H1 (cell line): ENCODE measurements around the gene PPP2R2D. TPM values are rescaled to one million over a fixed set of nuclear protein-coding genes. Genes with fewer than 3 reads are reported as not detected.

Experiments used
- CTCF ChIA-PET: fragments of 300-600 bp; sonication (Branson Sonifier 250); formaldehyde crosslinking; loops from one replicate; lab custom pipeline; 2021; ENCODE audit not compliant: partially characterized antibody; lab: Charles Lee
- POLR2A ChIA-PET: fragments of 300-600 bp; sonication (Branson Sonifier 250); formaldehyde crosslinking; loops from one replicate; lab custom pipeline; 2021; ENCODE audit warnings: inconsistent platforms; ENCODE audit not compliant: partially characterized antibody; lab: Charles Lee
- DNase-seq, 2 experiments: peaks; one replicate each; pipeline versions ENCODE4 v3.0.0 to v3.0.0-alpha.2; 2010 to 2022; ENCODE audit warnings: low spot score in 2 of 2, low read depth in 1 of 2, mixed read lengths in 1 of 2
- FAIRE-seq: peaks from 2 replicates; lab custom pipeline; 2011; peaks lifted over from hg19 to GRCh38; lab: Jason Lieb, UNC
- H2AFZ ChIP-seq: 2 replicates; pipeline ENCODE4 v1.8.1; 2012; ENCODE audit warnings: low read length, inconsistent platforms
- H2AK5ac ChIP-seq: 2 replicates; pipeline ENCODE4 v1.6.1; 2013; ENCODE audit warnings: low read depth, low read length
- H2BK120ac ChIP-seq: replicated peaks from 2 replicates; pipeline ENCODE3; 2013; ENCODE audit warnings: low read depth, low read length, inconsistent platforms
- H2BK12ac ChIP-seq: 2 replicates; pipeline ENCODE4 v1.6.1; 2013; ENCODE audit warnings: low read depth, low read length
- H2BK15ac ChIP-seq: 2 replicates; pipeline ENCODE4 v1.6.1; 2013; ENCODE audit warnings: low read length
- H2BK20ac ChIP-seq: 2 replicates; pipeline ENCODE4 v1.6.1; 2013; ENCODE audit warnings: low read length
- H2BK5ac ChIP-seq: 2 replicates; pipeline ENCODE4 v1.6.1; 2013; ENCODE audit warnings: low read depth, low read length
- H3K14ac ChIP-seq: 2 replicates; pipeline ENCODE4 v1.6.1; 2013; ENCODE audit warnings: inconsistent platforms; ENCODE audit not compliant: insufficient read length
- H3K18ac ChIP-seq: 2 replicates; pipeline ENCODE4 v1.6.1; 2013; ENCODE audit warnings: low read length; ENCODE audit errors: extremely low read depth
- H3K23ac ChIP-seq: 2 replicates; pipeline ENCODE4 v1.6.1; 2013; ENCODE audit warnings: inconsistent platforms; ENCODE audit not compliant: insufficient read length
- H3K23me2 ChIP-seq: 2 replicates; pipeline ENCODE4 v1.6.1; 2013; ENCODE audit warnings: low read depth, low read length
- H3K27ac ChIP-seq: 2 replicates; pipeline ENCODE4 v1.6.1; 2011; ENCODE audit warnings: low read depth, low read length, inconsistent platforms
- H3K27me3 ChIP-seq, 4 experiments: replicated peaks in 1 of 4; 1 replicate in 1 of 4; 2 replicates in 3 of 4; pipeline versions ENCODE4 v1.6.1 to v1.8.1; 2011 to 2013; ENCODE audit warnings: low read length in 3 of 4, mild to moderate bottlenecking in 3 of 4, inconsistent platforms in 2 of 4, mixed read lengths in 2 of 4, moderate library complexity in 1 of 4; ENCODE audit not compliant: control insufficient read depth in 3 of 4, insufficient read depth in 3 of 4; ENCODE audit errors: extremely low read depth in 1 of 4
- H3K36me3 ChIP-seq, 4 experiments: 2 replicates each; pipeline versions ENCODE4 v1.6.1 to v1.8.1; 2011 to 2013; ENCODE audit warnings: mild to moderate bottlenecking in 4 of 4, low read length in 3 of 4, moderate library complexity in 2 of 4, control low read depth in 1 of 4, inconsistent platforms in 1 of 4; ENCODE audit not compliant: insufficient read depth in 4 of 4, control insufficient read depth in 2 of 4
- H3K4ac ChIP-seq: replicated peaks from 2 replicates; pipeline ENCODE3; 2013; ENCODE audit warnings: low read length, low read depth, mixed read lengths, inconsistent platforms; ENCODE audit not compliant: insufficient read length
- H3K4me1 ChIP-seq, 4 experiments: replicated peaks in 1 of 4; 1 replicate in 1 of 4; 2 replicates in 3 of 4; pipeline versions ENCODE4 v1.6.1 to v1.8.1; 2011 to 2013; ENCODE audit warnings: low read length in 3 of 4, inconsistent platforms in 2 of 4, mixed read lengths in 1 of 4; ENCODE audit not compliant: insufficient read depth in 4 of 4, control insufficient read depth in 3 of 4
- H3K4me2 ChIP-seq, 2 experiments: 2 replicates each; pipeline versions ENCODE4 v1.6.1 to v1.8.1; 2011 to 2013; ENCODE audit warnings: low read depth in 2 of 2, low read length in 2 of 2, control low read depth in 1 of 2, inconsistent platforms in 1 of 2, mild to moderate bottlenecking in 1 of 2; ENCODE audit not compliant: insufficient read depth in 1 of 2
- H3K4me3 ChIP-seq, 4 experiments: fragments of 200-600, 300-600 bp in 1 of 4; sonication (generic), shearing (Covaris generic), sonication (Bioruptor Twin) in 1 of 4; 2 replicates each; pipeline versions ENCODE4 v1.5.1 to v1.8.1; 2011 to 2016; ENCODE audit warnings: low read length in 4 of 4, low read depth in 3 of 4, control low read depth in 2 of 4, inconsistent platforms in 2 of 4, mild to moderate bottlenecking in 2 of 4, mixed read lengths in 1 of 4, moderate library complexity in 1 of 4; ENCODE audit not compliant: insufficient read depth in 2 of 4; ENCODE audit errors: extremely low read depth in 1 of 4
- H3K56ac ChIP-seq: replicated peaks from 2 replicates; pipeline ENCODE3; 2013; ENCODE audit warnings: low read depth, mild to moderate bottlenecking, mixed read lengths, low read length, inconsistent platforms; ENCODE audit not compliant: insufficient read length
- H3K79me1 ChIP-seq: 2 replicates; pipeline ENCODE4 v1.6.1; 2013; ENCODE audit warnings: low read depth, low read length, control low read depth
- H3K79me2 ChIP-seq, 2 experiments: 2 replicates each; pipeline versions ENCODE4 v1.6.1 to v1.8.1; 2012 to 2013; ENCODE audit warnings: low read length in 2 of 2, mild to moderate bottlenecking in 2 of 2, inconsistent platforms in 1 of 2; ENCODE audit not compliant: insufficient read depth in 2 of 2, control insufficient read depth in 1 of 2
- H3K9ac ChIP-seq, 4 experiments: replicated peaks in 1 of 4; 1 replicate in 1 of 4; 2 replicates in 3 of 4; pipeline versions ENCODE4 v1.6.1 to v1.8.1; 2011 to 2013; ENCODE audit warnings: low read depth in 3 of 4, low read length in 3 of 4, control low read depth in 2 of 4, mild to moderate bottlenecking in 2 of 4, moderate library complexity in 2 of 4, inconsistent platforms in 1 of 4; ENCODE audit errors: extremely low read depth in 1 of 4
- H3K9me3 ChIP-seq, 2 experiments: 2 replicates each; pipeline versions ENCODE4 v1.6.1 to v1.8.1; 2012 to 2013; ENCODE audit warnings: mild to moderate bottlenecking in 2 of 2, moderate library complexity in 2 of 2, control low read depth in 1 of 2, inconsistent platforms in 1 of 2, low read depth in 1 of 2, low read length in 1 of 2, mixed read lengths in 1 of 2; ENCODE audit not compliant: insufficient read depth in 2 of 2
- H4K20me1 ChIP-seq, 2 experiments: replicated peaks in 1 of 2; 2 replicates each; pipeline versions ENCODE3 to v1.8.1; 2011 to 2013; ENCODE audit warnings: inconsistent platforms in 2 of 2, low read length in 2 of 2, mild to moderate bottlenecking in 1 of 2; ENCODE audit not compliant: insufficient read depth in 2 of 2, control insufficient read depth in 1 of 2
- H4K5ac ChIP-seq: 2 replicates; pipeline ENCODE4 v1.6.1; 2013; ENCODE audit warnings: low read length, low read depth, mixed read lengths, inconsistent platforms; ENCODE audit not compliant: insufficient read length
- H4K8ac ChIP-seq: 2 replicates; pipeline ENCODE4 v1.8.0; 2013; ENCODE audit warnings: mild to moderate bottlenecking, moderate library complexity, low read length, inconsistent platforms; ENCODE audit not compliant: insufficient read depth; ENCODE audit errors: extremely low read depth
- H4K91ac ChIP-seq: replicated peaks from 2 replicates; pipeline ENCODE3; 2013; ENCODE audit warnings: low read length, mixed read lengths, inconsistent platforms; ENCODE audit not compliant: insufficient read length
- BRCA1 ChIP-seq: IDR thresholded peaks from 2 replicates; pipeline ENCODE4 v1.6.1; 2012; ENCODE audit warnings: low read depth, low read length, improper control_type of control experiment
- CBX5 ChIP-seq: fragments of 300-800, 300-1000 bp; sonication (generic); IDR thresholded peaks from 2 replicates; pipeline ENCODE4 v1.7.1; 2016; ENCODE audit warnings: antibody characterized with exemption, low read length, low read depth
- RAD21 ChIP-seq, 2 experiments: IDR thresholded peaks in 1 of 2; conservative IDR thresholded peaks in 1 of 2; 2 replicates each; pipeline ENCODE4 v1.6.1; 2011; ENCODE audit warnings: low read depth in 2 of 2, low read length in 2 of 2, improper control_type of control experiment in 1 of 2, inconsistent platforms in 1 of 2, mild to moderate bottlenecking in 1 of 2, moderate library complexity in 1 of 2
- RBBP5 ChIP-seq: IDR thresholded peaks from 2 replicates; pipeline ENCODE4 v1.7.1; 2012; ENCODE audit warnings: low read depth, mild to moderate bottlenecking, inconsistent platforms, low read length, moderate library complexity, borderline replicate concordance
- TAF1 ChIP-seq: IDR thresholded peaks from 2 replicates; pipeline ENCODE4 v1.6.1; 2011; ENCODE audit warnings: mild to moderate bottlenecking, low read depth, low read length
- TBP ChIP-seq: IDR thresholded peaks from 2 replicates; pipeline ENCODE4 v1.6.1; 2011; ENCODE audit warnings: low read depth, low read length, improper control_type of control experiment
- TCF12 ChIP-seq: IDR thresholded peaks from 2 replicates; pipeline ENCODE4 v1.6.1; 2011; ENCODE audit warnings: low read depth, mild to moderate bottlenecking, low read length
- USF2 ChIP-seq: IDR thresholded peaks from 2 replicates; pipeline ENCODE4 v1.6.1; 2011; ENCODE audit warnings: low read length, improper control_type of control experiment
- YY1 ChIP-seq: IDR thresholded peaks from 2 replicates; pipeline ENCODE4 v1.6.1; 2011; ENCODE audit warnings: low read depth, mild to moderate bottlenecking, low read length
- ZNF274 ChIP-seq: IDR thresholded peaks from 2 replicates; pipeline ENCODE4 v1.7.0; 2012; ENCODE audit warnings: low read length, borderline replicate concordance; ENCODE audit errors: extremely low read depth
- WGBS, 2 experiments: shearing (Covaris generic) in 1 of 2; methylation state at CpG; one replicate each; pipeline versions ENCODE4 v1.1.6 to v1.1.7; 2013 to 2015; ENCODE audit warnings: low lambda C conversion rate in 2 of 2, mixed read lengths in 2 of 2, inconsistent platforms in 1 of 2, low coverage in 1 of 2, missing lambda C conversion rate in 1 of 2; ENCODE audit not compliant: insufficient replicate concordance in 2 of 2, insufficient coverage in 1 of 2, insufficient read length in 1 of 2; ENCODE audit errors: extremely low coverage in 1 of 2, missing lambda C conversion rate in 1 of 2; 5-methylcytosine and 5-hydroxymethylcytosine counted together
- polyA plus RNA-seq, 7 experiments: library from polyadenylated mRNA; depleted of rRNA in 3 of 7; stranded (reverse) in 5 of 7; unstranded in 2 of 7; fragments of >200 nt in 5 of 7; fragments of 200-250 nt in 2 of 7; gene quantifications; 1 replicate in 5 of 7; 2 replicates in 1 of 7; 4 replicates in 1 of 7; pipeline versions ENCODE4 v1.2.1 to v1.2.3, GENCODE V29; 2011 to 2013; ENCODE audit warnings: missing spikeins in 2 of 7, mixed read lengths in 2 of 7
- total RNA-seq: library from RNA; stranded (reverse); fragmentation: NEBNext Ultra II Directional; extraction: Animal tissue kit (Norgen Biotek cat#: 25700); gene quantifications from 2 replicates; pipeline ENCODE4 v1.2.1, GENCODE V29; 2021

The PPP2R2D gene
- total and polyA plus RNA-seq, 2 of the 8 experiments (the other 6 are each of a cell fraction or from before 2014, with no cell fraction given), result 25.4 to 32.8 TPM

DNA sequence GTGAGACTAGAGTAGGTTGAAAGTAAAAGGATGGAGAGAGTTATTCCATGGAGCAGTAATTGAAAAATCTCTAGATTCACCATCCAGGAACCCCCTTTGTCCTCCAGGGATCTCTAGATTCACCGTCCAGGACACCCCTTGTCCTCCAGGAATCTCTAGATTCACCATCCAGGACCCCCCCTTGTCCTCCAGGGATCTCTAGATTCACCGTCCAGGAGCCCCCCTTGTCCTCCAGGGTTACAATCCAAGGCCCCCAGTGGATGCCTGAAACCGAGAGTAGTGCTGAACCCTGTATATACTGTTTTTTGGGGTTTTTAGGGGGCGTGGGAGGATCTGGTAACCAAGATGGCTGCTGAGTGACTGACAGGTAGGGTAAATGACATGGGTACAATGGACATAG is 38.3 kb upstream of the PPP2R2D start:
- no peak overlapping the region for H4K8ac ChIP-seq
- no peak overlapping the region for H2BK5ac ChIP-seq
- POLR2A ChIA-PET, result no interaction called here
- H3K27ac ChIP-seq, result no peak overlapping the region
- no peak overlapping the region for H3K4me3 ChIP-seq
- H2BK120ac ChIP-seq, result no peak overlapping the region
- H4K91ac ChIP-seq, result no peak overlapping the region
- H2BK12ac ChIP-seq, result no peak overlapping the region
- H3K27me3 ChIP-seq, result no peaks in the 10 kb centered on the region
- no peak overlapping the region for H3K4me2 ChIP-seq
- 87% methylated on average over 4 of the region's 4 CpGs; no CpG with 5 or more reads in 1 of the 2 experiments for WGBS, 2 experiments
- no peaks in the 10 kb centered on the region for H3K79me2 ChIP-seq
- H3K18ac ChIP-seq, result no peak overlapping the region
- no peak overlapping the region for H2BK15ac ChIP-seq
- no peak overlapping the region for H2AFZ ChIP-seq
- FAIRE-seq, result no peak
- H3K4me1 ChIP-seq, result no peaks in the 10 kb centered on the region
- H3K9me3 ChIP-seq, result no peaks in the 10 kb centered on the region
- no peak for DNase-seq
- no peak overlapping the region for H3K9ac ChIP-seq
- CTCF ChIA-PET, result no interaction called here
- H3K56ac ChIP-seq, result no peak overlapping the region
- no peak overlapping the region for H3K14ac ChIP-seq
- no peak overlapping the region for H2BK20ac ChIP-seq
- no peak overlapping the region for H2AK5ac ChIP-seq
- TF ChIP-seq BRCA1 (no peak), CBX5 (no peak), RBBP5 (no peak), ZNF274 (no peak), TAF1 (no peak), USF2 (no peak), TCF12 (no peak), TBP (no peak), RAD21 (IDR thresholded peaks at IDR 0.05 in 1 of 2, conservative IDR thresholded peaks at IDR 0.05 in 1 of 2; ENCODE audit: low read depth in 2 of 2, low read length in 2 of 2) (no peak), YY1 (no peak)
- H4K20me1 ChIP-seq, result no peaks in the 10 kb centered on the region
- H4K5ac ChIP-seq, result no peak overlapping the region
- H3K23me2 ChIP-seq, result no peaks in the 10 kb centered on the region
- H3K23ac ChIP-seq, result no peak overlapping the region
- no peaks in the 10 kb centered on the region for H3K79me1 ChIP-seq
- no peaks in the 10 kb centered on the region for H3K36me3 ChIP-seq
- no peak overlapping the region for H3K4ac ChIP-seq
